HG03457 (cell line): ENCODE results near the gene SLC9A9.
"Not testable (repeated sequence)": the region's sequence is repeated elsewhere in the genome, so short reads cannot be mapped to it uniquely, and the experiment has no call there.

Experiments used
- ATAC-seq: cut with Tn5 transposase; IDR thresholded peaks from one replicate; pipeline ENCODE4 v1.9.1; 2021; ENCODE audit warnings: moderate number of reproducible peaks; ENCODE audit not compliant: unreplicated experiment

SLC9A9 gene

DNA sequence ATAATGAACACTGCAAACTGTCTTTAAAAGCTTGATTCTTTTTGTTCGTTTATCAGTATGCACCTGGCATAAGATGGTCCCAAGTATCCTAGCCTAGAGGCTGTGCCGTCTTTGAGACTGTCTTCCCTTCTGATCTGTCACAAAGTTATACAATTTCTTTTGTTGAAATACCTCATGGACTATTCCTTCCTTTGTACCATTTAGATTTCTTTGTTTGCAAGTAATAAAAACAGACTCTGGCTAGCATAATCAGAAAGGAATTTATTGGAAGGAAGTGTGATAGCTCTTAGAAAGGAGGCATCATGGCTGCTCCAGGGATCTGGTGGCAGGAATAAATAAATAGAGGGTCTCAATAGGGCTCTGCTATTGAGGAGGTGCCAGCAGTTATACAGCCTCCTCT, 280.4 kb downstream of the SLC9A9 start:
- no peak for ATAC-seq

- no peak for ATAC-seq
These were observed 282.3 kb downstream of the SLC9A9 start for GRCh38 chr3:143565951-143566350.

- no peak for ATAC-seq
These were observed 284.5 kb downstream of the SLC9A9 start for GRCh38 chr3:143563786-143564185.

- ATAC-seq: no peak
These were observed 285.5 kb downstream of the SLC9A9 start for GRCh38 chr3:143562789-143563188.

- no peak for ATAC-seq
These were observed 289.0 kb downstream of the SLC9A9 start for GRCh38 chr3:143559296-143559695.

GRCh38 chr3:143552851-143553250, 295.4 kb downstream of the SLC9A9 start:
- ATAC-seq: no peak

DNA sequence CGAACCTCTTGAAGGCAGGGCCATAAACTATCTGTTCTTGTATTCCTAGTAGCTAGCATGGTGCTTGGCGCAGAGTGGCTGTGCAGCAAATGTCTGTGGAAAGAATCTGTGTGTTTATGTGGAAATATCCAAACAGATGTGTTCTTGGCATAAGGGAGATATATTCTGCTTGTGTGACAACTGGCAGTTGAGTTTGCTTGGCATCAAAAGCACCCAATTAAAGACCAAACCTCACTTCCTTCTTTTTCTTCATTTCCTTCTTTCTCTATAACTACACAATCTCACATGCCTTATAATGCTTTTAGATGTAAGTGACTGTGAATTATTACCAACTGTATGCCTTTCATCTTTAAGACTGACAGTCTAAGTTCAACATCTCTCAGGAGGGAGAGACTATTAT, 296.5 kb downstream of the SLC9A9 start:
- ATAC-seq: no peak

DNA sequence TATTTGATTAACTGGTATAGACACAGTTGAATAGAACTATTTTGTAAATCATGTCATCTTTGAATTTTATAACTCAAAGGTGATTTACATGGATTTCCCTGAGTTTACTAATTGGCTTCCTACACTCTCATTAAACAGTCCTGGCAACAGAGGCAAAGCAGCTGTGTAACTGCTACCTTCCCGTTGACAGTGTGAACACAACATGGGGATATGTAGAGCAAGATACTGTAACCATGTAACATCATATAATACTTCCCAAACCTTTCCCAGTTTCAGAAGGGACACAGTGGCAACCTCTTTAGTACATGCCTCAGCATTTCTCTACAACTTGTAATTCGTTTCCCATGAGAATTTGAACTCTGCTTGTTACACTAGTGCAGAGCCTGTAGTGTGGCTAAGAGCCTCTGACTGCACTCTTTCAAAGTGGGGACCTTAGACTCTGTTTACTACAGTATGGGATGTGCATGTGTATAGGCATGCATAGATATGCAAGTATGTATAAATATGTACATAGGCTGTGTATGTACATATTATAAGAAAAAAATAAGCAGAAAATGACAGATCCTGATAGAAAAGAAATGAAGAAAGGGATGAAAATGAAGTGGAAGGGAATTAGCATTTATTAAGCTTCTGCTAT, 299.3 kb downstream of the SLC9A9 start:
- ATAC-seq: no peak

DNA sequence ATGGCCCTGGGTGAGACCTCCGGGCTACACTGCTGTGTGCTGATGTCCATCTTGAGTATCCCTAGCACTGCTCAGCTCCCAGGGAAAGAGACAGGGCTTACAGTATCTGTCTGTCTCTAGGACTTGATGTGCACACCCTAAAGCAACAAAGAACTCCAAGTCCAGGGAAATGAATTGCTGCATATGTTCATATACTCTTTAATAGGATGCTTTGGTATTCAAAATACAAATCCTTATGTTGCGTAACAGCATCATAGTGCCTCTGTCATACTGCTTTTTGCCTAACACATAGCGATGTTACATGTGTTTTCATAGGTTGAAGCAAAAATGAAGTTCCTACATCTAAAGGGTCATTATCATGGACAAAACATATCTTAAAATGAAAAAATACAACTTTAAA, 299.9 kb downstream of the SLC9A9 start:
- ATAC-seq: no peak

GRCh38 chr3:143538577-143538981, 309.7 kb downstream of the SLC9A9 start:
- no peak for ATAC-seq

DNA sequence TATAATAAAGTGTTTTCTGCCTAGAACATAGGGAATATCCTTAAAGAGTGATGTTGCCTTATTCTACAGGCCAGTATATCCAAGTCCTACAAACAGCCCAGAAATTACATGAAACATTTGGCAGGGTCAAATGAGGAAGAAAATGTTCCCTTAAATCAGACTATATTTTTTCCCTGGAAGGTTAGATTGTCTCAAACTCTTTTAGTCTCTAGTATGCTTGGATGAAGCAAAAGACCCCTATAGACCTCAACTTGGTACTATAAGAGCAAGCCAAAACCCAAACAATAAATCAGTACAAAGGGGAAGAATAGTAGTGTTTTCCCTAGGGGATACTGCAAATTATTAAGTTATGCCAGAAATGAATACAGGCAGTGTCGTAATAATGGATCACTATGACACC, 310.2 kb downstream of the SLC9A9 start:
- ATAC-seq: no peak

DNA sequence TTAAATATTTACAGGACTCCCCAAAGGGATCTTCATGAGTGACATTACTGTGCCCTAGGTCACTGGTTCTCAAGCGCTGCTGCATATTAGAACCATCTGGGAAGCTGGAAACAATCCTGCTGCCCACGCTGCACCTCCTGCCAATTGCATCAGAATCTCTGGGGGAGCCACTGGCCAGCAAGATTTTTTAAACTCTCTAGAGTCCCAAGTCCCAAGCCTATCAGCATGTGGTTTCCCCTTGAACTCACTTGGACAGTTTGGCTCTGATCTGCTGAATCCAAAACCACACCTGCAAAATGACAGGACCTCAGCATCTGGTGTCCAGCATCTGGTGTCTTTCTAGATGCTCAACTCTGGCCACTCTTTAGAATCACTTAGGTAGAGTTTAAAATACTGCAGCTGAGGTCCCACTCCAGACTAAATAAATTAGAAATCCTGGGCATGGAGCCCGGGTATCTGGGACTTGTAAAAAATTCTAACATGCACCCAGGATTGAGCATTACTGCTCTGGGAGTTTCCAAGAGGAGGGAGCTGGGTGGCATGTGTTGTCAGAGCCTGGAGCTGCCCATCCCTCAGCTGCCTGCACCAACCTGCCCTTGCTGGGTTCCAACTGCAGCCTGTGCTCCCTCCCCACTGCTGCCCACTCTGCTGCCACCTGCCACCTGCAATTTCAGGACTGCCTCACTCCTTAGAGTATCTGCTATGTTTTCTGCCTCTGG, 311.3 kb downstream of the SLC9A9 start:
- no peak for ATAC-seq

- peak; percentile 96 for ATAC-seq
These were observed 312.1 kb downstream of the SLC9A9 start for GRCh38 chr3:143535994-143536784.

DNA sequence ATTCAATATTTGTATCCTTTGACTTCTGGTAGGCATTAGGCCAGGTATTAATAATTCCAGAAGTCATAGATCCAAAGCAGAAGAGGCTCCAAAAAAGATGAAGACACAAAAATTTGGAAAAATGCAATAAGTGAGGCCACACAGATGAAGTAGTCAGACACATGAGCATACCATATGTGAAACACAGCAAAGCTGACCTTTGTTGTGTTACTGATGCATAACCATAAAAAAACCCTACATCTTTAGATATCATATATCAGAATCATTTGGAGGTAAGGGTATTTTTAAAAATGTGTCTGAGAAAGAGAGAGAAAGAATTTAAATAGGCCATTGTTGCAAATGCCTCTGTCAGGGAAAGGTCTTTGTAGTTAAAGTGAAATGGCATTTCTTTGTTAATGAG, 314.9 kb downstream of the SLC9A9 start:
- ATAC-seq: no peak

DNA sequence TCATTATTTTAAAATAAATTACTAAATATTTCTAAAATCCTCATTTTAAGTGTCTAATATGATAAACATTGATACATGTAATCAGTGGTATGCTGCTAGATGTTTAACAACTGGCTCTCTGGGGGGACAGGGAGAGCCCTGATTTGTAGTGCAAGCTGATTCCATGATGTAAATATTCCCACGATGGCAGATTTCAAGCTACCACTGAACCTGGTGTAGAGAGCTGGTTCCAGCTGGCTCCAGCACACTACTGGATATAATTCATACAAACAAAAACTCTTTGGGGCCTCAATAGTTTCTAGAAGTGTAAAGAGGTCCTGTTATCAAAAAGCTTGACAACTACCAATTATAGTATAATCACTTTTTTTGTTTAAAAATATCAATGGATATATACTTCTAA, 316.2 kb downstream of the SLC9A9 start:
- ATAC-seq: no peak

DNA sequence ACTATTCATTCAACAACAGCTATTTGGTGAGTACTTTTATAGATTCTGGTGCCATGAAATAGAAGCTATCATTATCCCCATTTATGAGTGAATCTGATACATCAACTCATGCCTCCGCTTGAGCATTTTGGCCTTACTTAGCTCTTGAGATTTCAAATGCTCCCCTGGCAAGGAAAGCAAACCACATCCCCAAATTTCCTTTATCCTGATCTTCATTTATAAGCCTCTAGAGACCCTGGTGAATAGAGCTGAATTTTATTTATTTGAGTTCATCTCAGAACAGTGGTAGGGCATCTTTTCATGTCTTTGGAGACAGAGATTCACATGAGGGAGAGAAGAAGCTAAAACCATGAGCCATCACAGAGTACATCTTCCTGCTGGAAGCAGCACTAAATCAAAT, 317.2 kb downstream of the SLC9A9 start:
- no peak for ATAC-seq

DNA sequence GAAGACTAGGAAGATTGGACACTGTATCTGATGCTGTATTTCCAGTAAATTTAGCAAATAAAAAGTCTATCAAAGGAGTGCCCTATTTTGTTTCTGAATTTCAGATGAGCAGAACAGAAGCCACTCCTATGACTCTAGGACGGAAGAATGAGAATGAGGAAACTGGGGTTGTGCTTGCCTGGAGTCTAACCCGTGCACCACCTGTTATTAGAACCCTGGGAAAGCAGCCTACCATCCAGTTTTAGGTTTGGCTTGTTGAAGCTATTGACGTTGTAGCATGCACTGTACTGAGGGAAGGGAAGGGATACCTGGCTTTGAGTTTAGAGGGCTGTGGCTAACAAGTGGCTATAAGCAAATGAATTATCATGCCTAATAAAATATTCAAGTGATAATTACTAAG, 318.5 kb downstream of the SLC9A9 start:
- ATAC-seq: no peak

DNA sequence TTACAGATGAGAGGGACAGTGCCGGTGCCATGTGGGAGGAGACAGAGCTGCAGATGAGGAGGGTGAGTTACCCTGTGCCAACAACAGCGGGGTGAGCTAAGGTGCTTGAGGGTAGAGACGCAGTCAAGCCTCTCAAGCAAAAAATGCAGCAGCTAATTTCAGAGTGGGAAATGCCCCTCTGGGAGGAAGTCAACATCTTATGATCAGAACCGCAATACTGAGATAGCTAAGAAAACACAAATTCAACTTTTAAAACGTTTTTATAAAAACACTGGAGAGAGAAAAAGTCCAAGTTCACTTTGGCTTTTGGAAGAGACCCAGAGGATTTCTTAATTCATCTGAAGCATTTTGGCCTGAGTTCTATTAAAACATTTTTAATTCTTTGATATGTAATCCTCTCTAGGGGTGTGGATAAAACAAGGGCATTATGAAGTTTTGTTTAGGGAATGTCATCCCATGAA, 319.2 kb downstream of the SLC9A9 start:
- peak; percentile 70 for ATAC-seq

- ATAC-seq: no peak
These were observed 322.2 kb downstream of the SLC9A9 start for GRCh38 chr3:143526011-143526545.

DNA sequence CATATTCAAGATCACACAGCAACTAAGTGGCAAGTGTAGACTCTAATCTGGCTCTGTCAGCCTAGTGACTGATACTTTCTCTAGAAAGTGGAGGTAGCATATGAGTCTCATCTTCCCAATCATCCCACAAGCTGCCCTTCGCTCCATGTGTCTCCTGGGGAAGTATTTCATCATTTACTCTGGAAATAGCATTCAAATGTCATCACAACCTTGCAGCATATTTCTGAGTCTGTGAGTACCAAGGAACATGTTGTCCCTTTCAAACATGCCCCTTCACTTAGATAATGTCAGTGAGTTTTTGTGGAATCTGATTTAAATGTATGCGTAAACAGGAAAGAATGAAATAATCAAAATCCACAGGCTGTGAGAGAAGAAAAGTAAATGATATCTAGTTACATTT, 322.9 kb downstream of the SLC9A9 start:
- ATAC-seq: no peak

DNA sequence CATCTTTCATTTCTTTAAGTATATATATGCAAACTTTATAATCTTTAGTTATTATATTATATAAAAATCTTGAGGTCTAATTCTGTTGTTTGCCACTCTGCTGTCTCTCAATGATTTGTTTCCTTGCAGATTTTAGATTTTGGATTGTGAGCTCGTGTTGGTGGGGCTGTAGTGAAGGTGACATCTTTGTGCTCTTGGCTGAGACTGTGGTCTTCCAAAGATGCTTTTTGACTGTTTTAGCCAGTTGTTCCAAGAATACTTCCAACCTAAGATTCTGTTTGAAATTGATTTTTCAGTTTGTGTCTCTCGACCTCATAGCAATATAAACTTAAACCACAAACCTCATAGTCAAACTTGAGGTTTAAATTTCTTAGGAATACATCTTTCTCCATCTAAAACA, 326.5 kb downstream of the SLC9A9 start:
- ATAC-seq: no peak

- not testable (repeated sequence) for ATAC-seq
These were observed 331.1 kb downstream of the SLC9A9 start for GRCh38 chr3:143517131-143517530.
